Liver (tissue), 3 donors: ENCODE measurements around the gene RPL29.

ENCODE experiments used
- EGR1 ChIP-seq, 2 donors: IDR thresholded peaks; 2 replicates each; pipeline ENCODE4 v1.6.1; 2016 to 2018; ENCODE audit warnings: antibody characterized with exemption in 2 of 2, low read depth in 2 of 2
- GABPA ChIP-seq, 2 donors: IDR thresholded peaks in 1 of 2; conservative IDR thresholded peaks in 1 of 2; 2 replicates each; pipeline ENCODE4 v1.6.1; 2016; ENCODE audit warnings: antibody characterized with exemption in 2 of 2, mild to moderate bottlenecking in 1 of 2, moderate library complexity in 1 of 2
- JUND ChIP-seq, 2 donors: IDR thresholded peaks; 2 replicates each; pipeline ENCODE4 v1.6.1; 2016; ENCODE audit warnings: antibody characterized with exemption in 2 of 2
- RAD21 ChIP-seq, 2 donors: IDR thresholded peaks; 2 replicates each; pipeline ENCODE4 v1.6.1; 2016; ENCODE audit warnings: antibody characterized with exemption in 2 of 2, mild to moderate bottlenecking in 2 of 2
- RXRA ChIP-seq, 2 donors: IDR thresholded peaks; 2 replicates each; pipeline ENCODE4 v1.6.1; 2017 to 2018; ENCODE audit warnings: antibody characterized with exemption in 2 of 2, mild to moderate bottlenecking in 1 of 2
- SP1 ChIP-seq: IDR thresholded peaks from 2 replicates; pipeline ENCODE4 v1.6.1; 2018; ENCODE audit warnings: antibody characterized with exemption, mild to moderate bottlenecking
- TAF1 ChIP-seq: conservative IDR thresholded peaks from 2 replicates; pipeline ENCODE4 v1.6.1; 2016; ENCODE audit warnings: antibody characterized with exemption, mild to moderate bottlenecking
- YY1 ChIP-seq: IDR thresholded peaks from 2 replicates; pipeline ENCODE4 v1.6.1; 2016; ENCODE audit warnings: antibody characterized with exemption, mild to moderate bottlenecking
- TF ChIP-seq, protein P1 (sequence below): fragments of 150-350 bp; IDR thresholded peaks from 2 replicates; pipeline ENCODE4 v1.5.1; 2017; ENCODE audit warnings: improper control_type of control experiment, low read depth, low read length; ENCODE audit not compliant: missing input control
- TF ChIP-seq, protein P2 (sequence below): IDR thresholded peaks from 2 replicates; pipeline ENCODE4 v1.6.1; 2016; ENCODE audit warnings: antibody characterized with exemption
- TF ChIP-seq, protein P3 (sequence below): IDR thresholded peaks from 2 replicates; pipeline ENCODE4 v1.6.1; 2016; ENCODE audit warnings: antibody characterized with exemption
- TF ChIP-seq, protein P4 (sequence below): IDR thresholded peaks from 2 replicates; pipeline ENCODE4 v1.6.1; 2016; ENCODE audit warnings: antibody characterized with exemption, mild to moderate bottlenecking
- donor health status: healthy.
- donor health status: healthy.

DNA sequence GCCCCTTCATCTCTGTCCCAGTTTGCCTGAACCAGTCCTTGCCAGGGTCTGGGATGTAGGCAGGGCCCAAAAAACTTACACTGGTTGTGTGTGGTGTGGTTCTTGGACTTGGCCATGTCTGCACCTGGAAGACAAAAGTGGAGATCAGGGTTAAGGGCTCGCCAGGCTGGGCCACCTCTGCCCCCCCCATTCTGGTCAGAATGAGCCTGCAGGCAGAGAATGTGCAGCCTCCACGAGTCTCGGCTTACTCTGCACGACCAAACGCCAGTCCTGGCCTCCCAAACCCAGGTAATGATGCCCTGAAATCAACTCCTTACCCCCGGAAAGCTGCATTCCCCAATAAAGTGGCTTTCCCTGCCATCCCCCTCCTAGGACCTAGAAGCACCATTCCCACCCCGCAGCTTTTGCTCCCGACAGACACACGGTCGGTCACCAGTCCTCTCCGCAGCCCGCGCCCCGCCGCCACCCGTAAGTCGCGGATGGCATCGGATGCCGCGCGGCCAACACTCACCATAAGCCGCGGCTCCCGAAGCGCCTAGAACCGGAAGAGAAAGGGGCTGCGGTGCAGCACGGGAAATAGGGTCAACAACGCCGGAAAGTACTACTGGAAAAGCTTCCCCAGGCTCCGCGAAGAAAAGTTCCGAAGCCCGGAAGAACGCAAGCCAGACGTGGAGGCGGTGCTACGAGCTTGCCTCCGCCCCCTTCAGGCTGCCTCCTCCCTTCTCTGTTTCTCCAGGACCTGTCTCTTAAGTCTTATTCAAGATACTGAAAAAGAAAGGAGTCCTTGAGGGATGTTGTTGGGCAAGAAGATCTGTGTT lies at the start of gene RPL29:
- TF ChIP-seq, protein P1, sequence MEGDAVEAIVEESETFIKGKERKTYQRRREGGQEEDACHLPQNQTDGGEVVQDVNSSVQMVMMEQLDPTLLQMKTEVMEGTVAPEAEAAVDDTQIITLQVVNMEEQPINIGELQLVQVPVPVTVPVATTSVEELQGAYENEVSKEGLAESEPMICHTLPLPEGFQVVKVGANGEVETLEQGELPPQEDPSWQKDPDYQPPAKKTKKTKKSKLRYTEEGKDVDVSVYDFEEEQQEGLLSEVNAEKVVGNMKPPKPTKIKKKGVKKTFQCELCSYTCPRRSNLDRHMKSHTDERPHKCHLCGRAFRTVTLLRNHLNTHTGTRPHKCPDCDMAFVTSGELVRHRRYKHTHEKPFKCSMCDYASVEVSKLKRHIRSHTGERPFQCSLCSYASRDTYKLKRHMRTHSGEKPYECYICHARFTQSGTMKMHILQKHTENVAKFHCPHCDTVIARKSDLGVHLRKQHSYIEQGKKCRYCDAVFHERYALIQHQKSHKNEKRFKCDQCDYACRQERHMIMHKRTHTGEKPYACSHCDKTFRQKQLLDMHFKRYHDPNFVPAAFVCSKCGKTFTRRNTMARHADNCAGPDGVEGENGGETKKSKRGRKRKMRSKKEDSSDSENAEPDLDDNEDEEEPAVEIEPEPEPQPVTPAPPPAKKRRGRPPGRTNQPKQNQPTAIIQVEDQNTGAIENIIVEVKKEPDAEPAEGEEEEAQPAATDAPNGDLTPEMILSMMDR: peak; percentile 19
- TF ChIP-seq TAF1 (peak; percentile 88), JUND (IDR thresholded peaks at IDR 0.05) (peak in 1 of 2 donors; percentile 27), RXRA (IDR thresholded peaks at IDR 0.05) (peak; percentile 57 to 77), RAD21 (IDR thresholded peaks at IDR 0.05) (peak; percentile 65 to 73), YY1 (peak; percentile 86), EGR1 (IDR thresholded peaks at IDR 0.05; ENCODE audit: low read depth in 2 of 2) (peak in 1 of 2 donors; percentile 63), SP1 (peak; percentile 70), GABPA (IDR thresholded peaks at IDR 0.05 in 1 of 2, conservative IDR thresholded peaks at IDR 0.05 in 1 of 2) (peak; percentile 99 to 100)
- TF ChIP-seq, protein P2, sequence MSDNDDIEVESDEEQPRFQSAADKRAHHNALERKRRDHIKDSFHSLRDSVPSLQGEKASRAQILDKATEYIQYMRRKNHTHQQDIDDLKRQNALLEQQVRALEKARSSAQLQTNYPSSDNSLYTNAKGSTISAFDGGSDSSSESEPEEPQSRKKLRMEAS: peak; percentile 88
- TF ChIP-seq, protein P3, sequence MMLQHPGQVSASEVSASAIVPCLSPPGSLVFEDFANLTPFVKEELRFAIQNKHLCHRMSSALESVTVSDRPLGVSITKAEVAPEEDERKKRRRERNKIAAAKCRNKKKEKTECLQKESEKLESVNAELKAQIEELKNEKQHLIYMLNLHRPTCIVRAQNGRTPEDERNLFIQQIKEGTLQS: no peak
- TF ChIP-seq, protein P4, sequence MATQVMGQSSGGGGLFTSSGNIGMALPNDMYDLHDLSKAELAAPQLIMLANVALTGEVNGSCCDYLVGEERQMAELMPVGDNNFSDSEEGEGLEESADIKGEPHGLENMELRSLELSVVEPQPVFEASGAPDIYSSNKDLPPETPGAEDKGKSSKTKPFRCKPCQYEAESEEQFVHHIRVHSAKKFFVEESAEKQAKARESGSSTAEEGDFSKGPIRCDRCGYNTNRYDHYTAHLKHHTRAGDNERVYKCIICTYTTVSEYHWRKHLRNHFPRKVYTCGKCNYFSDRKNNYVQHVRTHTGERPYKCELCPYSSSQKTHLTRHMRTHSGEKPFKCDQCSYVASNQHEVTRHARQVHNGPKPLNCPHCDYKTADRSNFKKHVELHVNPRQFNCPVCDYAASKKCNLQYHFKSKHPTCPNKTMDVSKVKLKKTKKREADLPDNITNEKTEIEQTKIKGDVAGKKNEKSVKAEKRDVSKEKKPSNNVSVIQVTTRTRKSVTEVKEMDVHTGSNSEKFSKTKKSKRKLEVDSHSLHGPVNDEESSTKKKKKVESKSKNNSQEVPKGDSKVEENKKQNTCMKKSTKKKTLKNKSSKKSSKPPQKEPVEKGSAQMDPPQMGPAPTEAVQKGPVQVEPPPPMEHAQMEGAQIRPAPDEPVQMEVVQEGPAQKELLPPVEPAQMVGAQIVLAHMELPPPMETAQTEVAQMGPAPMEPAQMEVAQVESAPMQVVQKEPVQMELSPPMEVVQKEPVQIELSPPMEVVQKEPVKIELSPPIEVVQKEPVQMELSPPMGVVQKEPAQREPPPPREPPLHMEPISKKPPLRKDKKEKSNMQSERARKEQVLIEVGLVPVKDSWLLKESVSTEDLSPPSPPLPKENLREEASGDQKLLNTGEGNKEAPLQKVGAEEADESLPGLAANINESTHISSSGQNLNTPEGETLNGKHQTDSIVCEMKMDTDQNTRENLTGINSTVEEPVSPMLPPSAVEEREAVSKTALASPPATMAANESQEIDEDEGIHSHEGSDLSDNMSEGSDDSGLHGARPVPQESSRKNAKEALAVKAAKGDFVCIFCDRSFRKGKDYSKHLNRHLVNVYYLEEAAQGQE: peak; percentile 93
